Activated CD8-positive, alpha-beta T cell treated with anti-CD3 and anti-CD28 coated beads, Interleukin-2, amount 10 ng/mL, durations not matched to agents 7 days and 5 days (primary cell): Measurements from ENCODE around the gene ITK. TPM values are rescaled to one million over a fixed set of nuclear protein-coding genes. Genes with fewer than 3 reads are reported as not detected.

Experiments used
- ATAC-seq: fragments of 150-1000 bp; cut with Tn5 transposase; one replicate; pipeline ENCODE4 v1.10.0; 2021; ENCODE audit warnings: moderate library complexity
- CTCF ChIA-PET: fragments of 350-600 bp; sonication (Branson Sonifier 250); formaldehyde crosslinking; loops from one replicate; lab custom pipeline; 2021; ENCODE audit warnings: antibody characterized with exemption; lab: Charles Lee
- POLR2A ChIA-PET: fragments of 350-600 bp; sonication (Branson Sonifier 250); formaldehyde crosslinking; loops from one replicate; lab custom pipeline; 2021; ENCODE audit warnings: antibody characterized with exemption; lab: Charles Lee
- DNase-seq: peaks from one replicate; pipeline ENCODE4 v3.0.0-alpha.2; 2020
- H3K27ac Mint-ChIP-seq: one replicate; pipeline ENCODE4 v1.8.0; 2021; ENCODE audit warnings: mild to moderate bottlenecking, mixed read lengths
- H3K27me3 Mint-ChIP-seq: one replicate; pipeline ENCODE4 v1.8.0; 2021; ENCODE audit warnings: low read depth, mixed read lengths
- H3K36me3 Mint-ChIP-seq: one replicate; pipeline ENCODE4 v1.8.0; 2021; ENCODE audit warnings: low read depth, mixed read lengths
- H3K4me1 Mint-ChIP-seq: one replicate; pipeline ENCODE4 v1.8.0; 2021; ENCODE audit warnings: low read depth, mixed read lengths
- H3K4me3 Mint-ChIP-seq: one replicate; pipeline ENCODE4 v1.8.0; 2021; ENCODE audit warnings: mild to moderate bottlenecking, mixed read lengths
- H3K9me3 Mint-ChIP-seq: one replicate; pipeline ENCODE4 v1.8.0; 2022; ENCODE audit warnings: mixed read lengths; ENCODE audit not compliant: insufficient read depth
- total RNA-seq, 2 experiments: library from RNA; stranded (reverse); gene quantifications; one replicate each; pipeline ENCODE4 v1.2.3, GENCODE V29; 2021

The ITK gene
- total RNA-seq, 2 experiments from 2014 or later = 254 to 263 TPM

- peak overlapping the region; percentile 82 for H3K27ac Mint-ChIP-seq
- DNase-seq (peak; percentile 48), ATAC-seq (peak; percentile 24)
- H3K4me3 Mint-ChIP-seq = peak overlapping the region; percentile 99
- peaks cover 92% of the 10 kb centered on the region for H3K36me3 Mint-ChIP-seq
- H3K4me1 Mint-ChIP-seq = peaks cover 70% of the 10 kb centered on the region
- H3K9me3 Mint-ChIP-seq = no peaks in the 10 kb centered on the region
- CTCF ChIA-PET = interaction anchor here (1.1 to 13.4 kb wide), 5 partner anchors 8 to 37 kb away, joined by 4 to 162 read pairs (median 7); partner anchors contain the start of gene ITK
- POLR2A ChIA-PET = interaction anchor here (0.7 to 16.5 kb wide), 15 partner anchors 5 to 85 kb away, joined by 3 to 176 read pairs (median 11); partner anchors contain the start of genes ITK and MED7
- H3K27me3 Mint-ChIP-seq = no peaks in the 10 kb centered on the region
Measured at GRCh38 chr5:157188270-157188669, 7.6 kb downstream of the ITK start.

- H3K36me3 Mint-ChIP-seq = peaks cover 91% of the 10 kb centered on the region
- peak; percentile 41 for DNase-seq
- peak overlapping the region; percentile 99 for H3K4me3 Mint-ChIP-seq
- no peaks in the 10 kb centered on the region for H3K27me3 Mint-ChIP-seq
- no peaks in the 10 kb centered on the region for H3K9me3 Mint-ChIP-seq
- peaks cover 79% of the 10 kb centered on the region for H3K4me1 Mint-ChIP-seq
- ChIA-PET CTCF (interaction anchor here (0.6 to 13.4 kb wide), 11 partner anchors 9 to 269 kb away, joined by 3 to 162 read pairs (median 6); partner anchors contain the start of gene ITK), POLR2A (interaction anchor here (0.7 to 16.5 kb wide), 19 partner anchors 6 to 84 kb away, joined by 3 to 176 read pairs (median 9); partner anchors contain the start of genes HAVCR2, ITK and MED7)
- ATAC-seq = no peak
- H3K27ac Mint-ChIP-seq = peak overlapping the region; percentile 82
Measured at GRCh38 chr5:157189223-157189622, 8.6 kb downstream of the ITK start.

DNA sequence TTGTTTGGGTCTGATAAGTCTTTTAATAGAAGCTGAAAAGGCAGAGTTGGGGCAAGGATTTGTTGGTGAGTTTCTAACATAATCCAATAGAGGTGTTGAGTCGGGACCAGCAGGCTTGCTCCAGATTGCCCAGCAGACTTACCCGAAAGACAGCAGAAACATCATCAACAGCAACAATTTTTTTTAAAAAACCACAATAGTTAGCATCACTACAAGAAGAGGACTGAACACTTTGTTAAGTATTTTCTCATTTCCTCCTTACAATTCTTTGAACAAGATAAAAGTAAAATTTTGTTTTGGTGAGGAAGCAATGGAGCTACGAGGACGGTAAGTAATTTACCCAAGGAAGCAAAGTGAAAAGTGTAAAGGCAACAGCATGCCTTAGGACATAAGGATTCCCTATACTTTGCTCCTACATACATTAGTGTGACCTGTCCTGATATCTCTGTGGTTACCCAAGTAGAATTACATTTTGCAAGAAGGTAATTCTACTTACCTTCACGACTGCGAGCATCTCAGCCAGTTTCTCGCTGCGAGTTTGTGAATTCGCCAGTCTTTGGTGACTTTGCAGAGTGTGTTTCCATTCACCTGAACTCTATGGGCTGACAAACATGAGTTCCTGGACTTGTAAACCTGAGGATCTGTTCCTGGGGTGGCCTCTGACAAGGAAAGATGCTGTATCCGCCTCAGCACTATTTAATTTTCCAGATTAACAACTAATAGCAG, 13.2 kb downstream of the ITK start:
- POLR2A ChIA-PET = interaction anchor here (1.6 to 16.5 kb wide), 5 partner anchors 9 to 51 kb away, joined by 5 to 176 read pairs (median 106); partner anchors contain the start of genes ITK and MED7
- Mint-ChIP-seq H3K4me1 (peaks cover 87% of the 10 kb centered on the region), H3K9me3 (no peaks in the 10 kb centered on the region), H3K4me3 (peak overlapping the region; percentile 77), H3K27ac (peak overlapping the region; percentile 89), H3K36me3 (peaks cover 86% of the 10 kb centered on the region), H3K27me3 (no peaks in the 10 kb centered on the region)
- DNase-seq = peak; percentile 46
- CTCF ChIA-PET = interaction anchor here (0.6 to 13.4 kb wide), 8 partner anchors 10 to 1168 kb away, joined by 3 to 162 read pairs (median 3); partner anchors contain the start of genes ITK and MED7
- peak; percentile 25 for ATAC-seq

DNA sequence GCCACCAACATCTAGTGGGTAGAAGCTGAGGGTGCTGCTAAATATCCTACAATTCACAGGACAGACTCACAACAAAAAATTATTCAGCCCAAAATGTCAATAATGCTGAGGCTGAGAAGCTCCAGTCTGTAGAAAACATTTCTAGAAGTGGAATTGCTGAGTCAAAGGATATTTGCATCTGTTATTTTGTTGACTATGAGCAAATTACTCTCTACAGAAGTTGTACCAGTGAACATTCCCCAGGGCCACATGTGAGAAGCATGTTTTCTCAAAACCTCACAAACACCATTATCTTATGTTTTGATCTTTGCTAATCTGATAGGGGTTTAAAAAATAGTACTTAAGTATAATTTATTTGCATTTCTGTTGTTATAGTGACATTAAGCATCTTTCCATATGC, 15.4 kb downstream of the ITK start:
- Mint-ChIP-seq H3K27me3 (no peaks in the 10 kb centered on the region), H3K4me1 (peaks cover 92% of the 10 kb centered on the region), H3K9me3 (no peaks in the 10 kb centered on the region), H3K4me3 (peak overlapping the region; percentile 41), H3K36me3 (peaks cover 88% of the 10 kb centered on the region), H3K27ac (peak overlapping the region; percentile 16)
- CTCF ChIA-PET = interaction anchor here (0.7 to 3.1 kb wide), 6 partner anchors 9 to 53 kb away, joined by 3 to 8 read pairs (median 4); no protein-coding TSS in a partner anchor
- POLR2A ChIA-PET = interaction anchor here (1.1 to 14.4 kb wide), 4 partner anchors 13 to 54 kb away, joined by 3 to 176 read pairs (median 6); partner anchors contain the start of genes ITK and MED7
- peak; percentile 11 for ATAC-seq
- DNase-seq = peak; percentile 23

DNA sequence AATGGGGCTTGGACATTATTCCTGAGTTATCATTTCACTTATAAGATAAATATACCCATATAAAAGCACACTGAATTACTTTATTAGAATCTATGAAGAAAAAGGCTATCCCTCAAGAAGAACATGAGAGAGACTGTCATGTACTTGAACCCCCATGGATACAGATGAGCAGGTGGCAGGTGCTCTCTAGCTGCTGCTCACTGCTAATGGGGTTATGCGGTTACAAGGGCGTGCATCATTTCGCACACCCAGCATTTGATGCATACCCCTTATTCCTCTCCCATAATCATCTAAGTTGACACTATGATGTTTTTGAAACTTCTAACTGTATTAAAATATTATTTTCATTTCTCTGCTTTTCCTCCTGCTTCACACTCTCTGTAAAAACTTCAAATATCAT, 16.4 kb downstream of the ITK start:
- H3K4me3 Mint-ChIP-seq = peak overlapping the region; percentile 34
- peaks cover 93% of the 10 kb centered on the region for H3K4me1 Mint-ChIP-seq
- ATAC-seq = peak; percentile 35
- peak; percentile 59 for DNase-seq
- ChIA-PET CTCF (interaction anchor here (1.1 to 3.1 kb wide), 3 partner anchors 10 to 48 kb away, joined by 5 to 8 read pairs (median 8); no protein-coding TSS in a partner anchor), POLR2A (interaction anchor here (1.1 to 14.4 kb wide), 3 partner anchors 14 to 55 kb away, joined by 3 to 176 read pairs (median 8); partner anchors contain the start of genes ITK and MED7)
- no peaks in the 10 kb centered on the region for H3K27me3 Mint-ChIP-seq
- peak overlapping the region; percentile 65 for H3K27ac Mint-ChIP-seq
- H3K9me3 Mint-ChIP-seq = no peaks in the 10 kb centered on the region
- H3K36me3 Mint-ChIP-seq = peaks cover 90% of the 10 kb centered on the region

DNA sequence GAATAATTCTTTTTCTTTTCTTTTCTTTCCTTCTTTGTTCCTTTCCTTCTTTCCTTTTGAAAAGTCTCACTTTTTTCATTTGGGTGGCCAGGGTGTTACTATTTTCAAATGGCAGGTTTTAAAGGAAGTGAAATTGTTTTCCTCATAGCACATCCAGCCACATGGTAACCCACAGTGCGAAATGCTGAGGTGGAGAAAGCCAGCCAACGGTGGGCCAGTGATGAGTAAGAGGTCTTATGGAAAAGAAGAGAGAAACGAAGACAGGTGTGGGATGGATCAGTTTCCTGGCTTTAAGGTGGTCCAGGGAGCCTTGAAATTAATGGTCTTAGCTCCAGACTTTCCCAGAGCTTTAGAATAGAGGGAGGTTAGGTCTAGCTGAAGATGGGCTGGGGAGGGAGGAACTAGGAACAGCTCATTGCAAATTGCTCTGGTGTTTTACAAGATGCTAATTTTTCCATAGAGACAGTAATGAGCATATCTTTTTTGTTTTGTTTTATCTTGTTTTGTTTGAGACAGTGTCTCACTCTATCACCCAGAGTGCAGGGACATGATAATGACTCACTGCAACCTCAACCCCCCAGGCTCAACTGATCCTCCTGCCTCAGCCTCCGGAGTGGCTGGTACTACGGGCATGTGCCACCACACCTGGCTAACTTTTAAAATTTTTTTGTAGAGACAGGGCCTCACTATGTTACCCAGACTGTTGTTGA, 17.8 kb downstream of the ITK start:
- no peaks in the 10 kb centered on the region for H3K27me3 Mint-ChIP-seq
- H3K36me3 Mint-ChIP-seq = peaks cover 89% of the 10 kb centered on the region
- POLR2A ChIA-PET = interaction anchor here (0.7 to 14.4 kb wide), 9 partner anchors 8 to 75 kb away, joined by 3 to 176 read pairs (median 5); partner anchors contain the start of gene ITK
- DNase-seq (peak; percentile 64), ATAC-seq (peak; percentile 67)
- CTCF ChIA-PET = interaction anchor here (1.1 to 3.7 kb wide), 6 partner anchors 9 to 49 kb away, joined by 3 to 17 read pairs (median 6); no protein-coding TSS in a partner anchor
- peak overlapping the region; percentile 69 for H3K4me3 Mint-ChIP-seq
- H3K27ac Mint-ChIP-seq = peak overlapping the region; percentile 88
- H3K4me1 Mint-ChIP-seq = peaks cover 93% of the 10 kb centered on the region
- H3K9me3 Mint-ChIP-seq = no peaks in the 10 kb centered on the region

DNA sequence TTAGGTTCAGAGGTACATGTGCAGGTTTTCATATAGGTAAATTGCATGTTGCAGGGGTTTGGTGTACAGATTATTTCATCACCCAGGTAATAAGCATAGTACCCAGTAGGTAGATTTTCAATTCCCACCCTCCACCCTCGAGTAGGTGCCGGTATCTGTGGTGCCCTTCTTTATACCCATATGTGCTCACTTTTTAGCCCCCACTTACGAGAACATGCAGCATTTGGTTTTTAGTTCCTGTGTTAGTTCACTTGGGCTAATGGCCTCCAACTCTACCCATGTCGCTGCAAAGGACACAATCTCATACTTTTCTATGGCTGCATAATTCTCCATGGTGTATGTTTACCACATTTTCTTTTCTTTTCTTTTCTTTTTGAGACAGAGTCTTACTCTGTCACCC, 21.2 kb downstream of the ITK start:
- Mint-ChIP-seq H3K27ac (peak overlapping the region; percentile 78), H3K4me3 (peak overlapping the region; percentile 52), H3K4me1 (peaks cover 89% of the 10 kb centered on the region), H3K36me3 (peaks cover 89% of the 10 kb centered on the region), H3K27me3 (no peaks in the 10 kb centered on the region), H3K9me3 (peaks cover 4% of the 10 kb centered on the region)
- DNase-seq = no peak
- CTCF ChIA-PET = no interaction called here
- POLR2A ChIA-PET = interaction anchor here (14.4 kb wide), 1 partner anchor 18 kb away, joined by 176 read pairs; the partner anchor contains the start of gene ITK
- ATAC-seq = no peak

- peaks cover 92% of the 10 kb centered on the region for H3K36me3 Mint-ChIP-seq
Measured at GRCh38 chr5:157203417-157203816, 22.8 kb downstream of the ITK start.

GRCh38 chr5:157204765-157205164, 24.1 kb downstream of the ITK start:
- ChIA-PET POLR2A (interaction anchor here (0.6 to 3.6 kb wide), 8 partner anchors 10 to 46 kb away, joined by 3 to 34 read pairs (median 3); no protein-coding TSS in a partner anchor), CTCF (interaction anchor here (0.7 to 2.0 kb wide), 9 partner anchors 9 to 124 kb away, joined by 3 to 7 read pairs (median 4); no protein-coding TSS in a partner anchor)
- ATAC-seq = peak; percentile 28
- peaks cover 4% of the 10 kb centered on the region for H3K9me3 Mint-ChIP-seq
- H3K36me3 Mint-ChIP-seq = peaks cover 92% of the 10 kb centered on the region
- H3K4me1 Mint-ChIP-seq = peaks cover 87% of the 10 kb centered on the region
- peak overlapping the region; percentile 68 for H3K27ac Mint-ChIP-seq
- peak overlapping the region; percentile 13 for H3K4me3 Mint-ChIP-seq
- no peak for DNase-seq
- H3K27me3 Mint-ChIP-seq = no peaks in the 10 kb centered on the region

More at GRCh38 chr5:157203417-157203816, 22.8 kb downstream of the ITK start:
- H3K4me1 Mint-ChIP-seq = peaks cover 88% of the 10 kb centered on the region
- H3K27me3 Mint-ChIP-seq = no peaks in the 10 kb centered on the region
- ATAC-seq = peak; percentile 11
- peak overlapping the region; percentile 23 for H3K4me3 Mint-ChIP-seq
- peaks cover 4% of the 10 kb centered on the region for H3K9me3 Mint-ChIP-seq
- POLR2A ChIA-PET = interaction anchor here (0.8 to 3.6 kb wide), 9 partner anchors 10 to 94 kb away, joined by 3 to 34 read pairs (median 4); partner anchors contain the start of genes HAVCR2 and MED7
- H3K27ac Mint-ChIP-seq = peak overlapping the region; percentile 68
- no peak for DNase-seq
- CTCF ChIA-PET = interaction anchor here (0.8 to 2.0 kb wide), 14 partner anchors 9 to 60 kb away, joined by 3 to 17 read pairs (median 4); partner anchors contain the start of gene MED7

- peaks cover 4% of the 10 kb centered on the region for H3K9me3 Mint-ChIP-seq
- DNase-seq = no peak
- peaks cover 90% of the 10 kb centered on the region for H3K36me3 Mint-ChIP-seq
- peak overlapping the region; percentile 73 for H3K27ac Mint-ChIP-seq
- ChIA-PET CTCF (interaction anchor here (1.4 to 1.9 kb wide), 2 partner anchors 38 to 56 kb away, joined by 4 to 5 read pairs; no protein-coding TSS in a partner anchor), POLR2A (interaction anchor here (0.8 to 3.6 kb wide), 4 partner anchors 10 to 63 kb away, joined by 3 to 27 read pairs (median 4); partner anchors contain the start of gene MED7)
- H3K4me3 Mint-ChIP-seq = no peak overlapping the region
- H3K27me3 Mint-ChIP-seq = no peaks in the 10 kb centered on the region
- no peak for ATAC-seq
- H3K4me1 Mint-ChIP-seq = peaks cover 85% of the 10 kb centered on the region
Measured at GRCh38 chr5:157205708-157206107, 25.1 kb downstream of the ITK start.
